ENCODE results near the gene PKIB.

Gene PKIB

DNA sequence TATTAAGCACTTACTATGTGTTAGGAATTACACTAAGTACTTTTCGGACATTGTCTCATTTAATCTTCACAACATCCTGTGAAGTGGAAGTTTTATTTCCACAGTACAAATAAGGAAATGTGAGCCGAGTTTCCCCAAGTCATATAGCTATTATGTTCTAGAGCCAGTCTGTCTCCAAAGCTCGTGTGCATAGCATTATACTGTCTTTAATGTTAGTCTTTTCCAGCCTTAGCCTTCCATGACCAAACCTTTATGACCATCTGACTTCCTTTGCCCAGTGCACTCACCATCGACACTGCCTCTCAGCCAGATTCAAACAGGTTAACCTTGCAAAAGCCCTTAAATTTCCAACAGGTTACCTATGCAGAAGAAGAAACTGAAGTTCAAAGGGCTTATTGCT lies 55.7 kb downstream of the PKIB start:
- FAIRE-seq = no peak
- no peak for TF ChIP-seq POLR2A (IDR thresholded peaks at IDR 0.05; ENCODE audit: low read depth, low read length)
- no peak for DNase-seq (ENCODE audit: insufficient read length, low spot score)

DNA sequence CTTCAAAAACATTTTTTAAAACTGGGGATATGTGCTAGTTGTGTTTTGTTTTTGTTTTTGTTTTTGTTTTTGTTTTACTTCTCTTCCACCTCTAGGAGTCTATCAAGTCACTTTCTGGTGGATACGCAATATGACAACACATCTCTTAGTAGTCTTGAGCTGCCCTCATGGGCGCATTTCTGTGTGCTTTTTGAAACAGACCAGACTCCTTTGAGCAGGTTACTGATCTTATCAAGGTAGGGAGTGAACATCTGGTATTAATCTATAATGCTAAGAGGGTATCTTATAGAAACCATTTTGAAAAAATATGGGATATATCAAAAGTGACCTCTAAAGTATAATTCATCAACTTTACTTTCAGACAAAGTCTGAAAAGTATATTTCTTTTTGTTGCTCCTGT lies 56.2 kb downstream of the PKIB start:
- FAIRE-seq = no peak
- DNase-seq (ENCODE audit: insufficient read length, low spot score) = no peak
- no peak for TF ChIP-seq POLR2A (IDR thresholded peaks at IDR 0.05; ENCODE audit: low read depth, low read length)

DNA sequence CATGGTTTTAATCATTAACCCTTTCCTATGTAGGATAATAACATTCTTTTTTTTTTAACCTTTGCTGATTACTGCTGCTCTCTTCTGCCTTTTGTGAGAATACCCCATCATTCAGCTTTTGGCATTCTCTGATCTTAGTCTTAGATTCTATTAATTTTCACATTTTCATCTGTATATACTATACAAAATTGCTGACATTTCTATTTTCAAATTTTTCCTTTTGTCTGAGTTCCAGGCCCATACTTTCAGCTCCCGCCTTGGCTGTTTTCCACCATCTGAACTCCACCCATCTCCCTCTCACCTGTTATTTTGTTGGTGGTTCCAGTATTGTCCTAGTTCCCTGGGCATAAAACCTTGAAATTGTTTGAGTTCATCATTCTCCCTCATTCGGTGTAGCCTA lies 59.2 kb downstream of the PKIB start:
- no peak for FAIRE-seq
- DNase-seq (ENCODE audit: insufficient read length, low spot score) = no peak
- no peak for TF ChIP-seq POLR2A (IDR thresholded peaks at IDR 0.05; ENCODE audit: low read depth, low read length)

DNA sequence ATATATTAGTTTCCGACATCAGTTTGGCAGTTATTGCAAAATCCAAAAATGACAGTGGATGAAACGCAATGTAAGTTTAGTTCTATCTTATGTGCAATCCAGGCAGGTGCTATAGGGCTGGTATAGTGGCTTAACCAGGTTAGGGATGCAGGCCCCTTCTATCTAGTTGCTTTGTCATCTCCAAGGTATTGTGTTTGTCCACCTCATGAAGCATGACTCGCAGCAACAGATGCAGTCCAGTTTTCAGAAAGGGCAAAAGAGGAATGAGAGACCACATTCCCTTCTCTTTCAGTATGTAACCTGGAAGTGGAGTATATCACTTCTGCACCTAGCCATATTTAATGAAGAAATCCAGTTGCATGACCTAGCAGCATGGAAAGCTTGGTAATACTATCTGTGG lies 59.7 kb downstream of the PKIB start:
- DNase-seq (ENCODE audit: insufficient read length, low spot score) = no peak
- no peak for FAIRE-seq

DNA sequence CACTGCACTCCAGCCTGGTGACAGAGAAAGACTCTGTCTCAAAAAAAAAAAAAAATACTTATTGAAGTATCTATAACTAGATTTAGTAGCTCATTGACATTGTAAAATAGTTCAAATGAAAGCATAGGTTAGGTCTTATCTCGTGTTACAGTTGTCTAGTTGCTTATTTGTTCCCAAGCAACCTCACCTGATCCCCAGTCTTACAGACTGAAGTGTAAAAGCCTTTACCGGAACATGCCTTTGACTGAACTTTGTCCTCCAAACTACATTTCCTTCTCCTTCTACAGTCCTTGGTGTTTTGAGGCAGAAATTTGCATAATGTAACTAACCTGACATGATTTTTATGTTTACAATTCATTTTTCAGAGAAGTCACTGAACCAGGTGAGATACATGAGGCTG lies 61.0 kb downstream of the PKIB start:
- no peak for TF ChIP-seq POLR2A (IDR thresholded peaks at IDR 0.05; ENCODE audit: low read depth, low read length)
- DNase-seq (ENCODE audit: insufficient read length, low spot score) (no peak), FAIRE-seq (no peak)

More for the DNA sequence above, 59.7 kb downstream of the PKIB start:
- no peak for TF ChIP-seq POLR2A (IDR thresholded peaks at IDR 0.05; ENCODE audit: low read depth, low read length)

DNA sequence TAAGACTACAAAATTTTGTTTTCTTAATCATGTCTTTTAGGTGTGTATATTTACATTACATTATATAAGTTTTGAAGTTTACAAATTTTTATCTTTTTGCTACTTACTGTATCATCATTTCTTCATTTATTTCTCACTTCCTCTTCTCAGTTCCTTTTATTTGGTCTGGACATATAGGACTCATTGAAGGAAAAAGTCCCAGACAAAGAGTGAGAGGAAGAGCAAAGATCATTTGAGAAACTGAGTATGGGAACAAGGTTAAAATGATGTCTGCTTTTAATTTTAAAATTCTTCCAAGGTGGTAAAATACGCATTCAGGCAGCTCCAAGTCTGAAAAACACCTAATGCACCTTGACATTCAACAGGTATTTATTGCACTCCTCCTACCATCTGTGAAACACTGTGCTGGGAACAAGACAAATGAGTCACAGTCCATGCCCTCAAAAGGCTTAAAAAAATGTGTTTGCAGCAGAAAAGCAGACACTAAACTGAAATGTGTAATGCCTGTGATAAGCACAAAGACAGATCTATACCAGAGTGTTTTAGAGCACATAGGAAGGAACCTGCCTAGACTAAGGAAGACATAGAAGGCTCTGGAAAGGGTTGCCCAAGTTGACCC lies 63.2 kb downstream of the PKIB start:
- FAIRE-seq (no peak), DNase-seq (ENCODE audit: insufficient read length, low spot score) (no peak)
- TF ChIP-seq POLR2A (IDR thresholded peaks at IDR 0.05; ENCODE audit: low read depth, low read length) = no peak

DNA sequence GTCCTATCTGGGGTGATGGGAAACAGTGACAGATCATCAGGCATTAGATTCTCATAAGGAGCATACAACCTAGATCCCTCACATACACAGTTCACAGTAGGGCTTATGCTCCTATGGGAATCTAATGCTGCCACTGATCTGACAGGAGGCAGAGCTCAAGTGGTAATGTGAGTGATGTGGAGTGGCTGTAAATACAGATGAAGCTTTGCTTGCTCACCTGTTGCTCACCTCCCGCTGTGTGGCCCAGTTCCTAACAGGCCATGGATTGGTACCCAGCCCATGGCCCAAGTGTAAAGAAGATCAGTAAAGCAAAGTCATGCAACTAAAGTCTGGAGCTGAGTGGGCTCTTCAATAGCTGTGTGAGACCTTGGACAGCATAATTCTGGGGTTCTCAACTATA lies 65.9 kb downstream of the PKIB start:
- no peak for DNase-seq (ENCODE audit: insufficient read length, low spot score)
- TF ChIP-seq POLR2A (IDR thresholded peaks at IDR 0.05; ENCODE audit: low read depth, low read length) = no peak
- no peak for FAIRE-seq

DNA sequence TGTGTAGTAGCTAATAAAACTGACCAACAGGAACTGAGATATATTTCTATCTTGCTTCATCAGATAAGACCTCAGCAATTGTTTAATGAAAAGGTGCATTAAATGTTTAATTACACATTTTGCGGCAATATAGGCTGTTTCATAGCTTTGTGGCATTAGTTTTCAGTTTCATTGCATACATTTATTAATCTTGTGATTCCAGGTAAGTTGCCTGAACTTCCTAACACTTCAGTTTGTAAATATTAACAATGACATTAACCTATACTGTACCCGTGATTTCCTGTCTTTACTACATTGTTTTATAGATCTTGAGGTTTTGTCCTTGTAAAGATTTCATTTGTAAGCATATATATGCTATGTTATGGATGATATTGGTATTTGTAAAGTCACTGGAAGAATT lies 66.5 kb downstream of the PKIB start:
- TF ChIP-seq POLR2A (IDR thresholded peaks at IDR 0.05; ENCODE audit: low read depth, low read length) = no peak
- FAIRE-seq = no peak
- no peak for DNase-seq (ENCODE audit: insufficient read length, low spot score)

DNA sequence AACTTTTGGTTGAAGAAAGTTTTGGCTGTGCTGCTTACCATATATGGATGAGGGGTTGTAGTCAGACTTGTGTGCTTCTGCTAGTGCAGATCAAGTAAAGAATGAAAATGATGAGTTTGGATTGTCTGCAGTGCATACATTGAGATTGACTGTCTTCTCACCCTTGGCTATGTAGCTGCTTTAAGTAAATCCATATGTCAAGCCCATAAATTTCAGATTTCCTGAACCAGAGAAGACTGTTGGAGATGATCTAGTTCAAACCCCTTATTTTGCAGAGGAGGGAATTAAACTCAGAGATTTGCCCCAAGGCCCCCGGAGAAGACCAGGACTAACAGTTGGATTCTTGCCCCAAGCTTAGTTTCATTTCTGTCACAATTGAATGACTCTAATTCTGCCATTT lies 67.2 kb downstream of the PKIB start:
- TF ChIP-seq POLR2A (IDR thresholded peaks at IDR 0.05; ENCODE audit: low read depth, low read length) = no peak
- DNase-seq (ENCODE audit: insufficient read length, low spot score) (no peak), FAIRE-seq (no peak)

DNA sequence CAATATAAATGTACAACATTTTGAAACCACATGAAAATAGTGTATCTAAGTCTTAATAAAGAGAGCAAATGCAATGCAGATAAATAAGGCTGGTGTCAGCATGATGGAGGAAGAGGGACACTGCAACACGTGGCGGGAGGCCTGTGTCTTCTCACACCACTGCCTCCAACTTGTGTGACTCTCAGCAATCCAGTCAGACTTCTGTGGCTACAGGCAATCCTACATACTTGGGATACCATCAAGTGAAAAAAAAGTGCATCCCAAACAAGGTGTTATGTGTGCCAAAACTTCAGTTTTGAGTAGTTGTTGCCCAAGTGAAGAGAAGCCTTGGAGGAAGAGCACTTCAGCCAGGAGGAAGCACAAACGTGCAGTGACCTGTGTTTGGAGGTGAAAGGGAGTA lies 68.6 kb downstream of the PKIB start:
- DNase-seq (ENCODE audit: insufficient read length, low spot score) (no peak), FAIRE-seq (no peak)
- TF ChIP-seq POLR2A (IDR thresholded peaks at IDR 0.05; ENCODE audit: low read depth, low read length) = no peak

DNA sequence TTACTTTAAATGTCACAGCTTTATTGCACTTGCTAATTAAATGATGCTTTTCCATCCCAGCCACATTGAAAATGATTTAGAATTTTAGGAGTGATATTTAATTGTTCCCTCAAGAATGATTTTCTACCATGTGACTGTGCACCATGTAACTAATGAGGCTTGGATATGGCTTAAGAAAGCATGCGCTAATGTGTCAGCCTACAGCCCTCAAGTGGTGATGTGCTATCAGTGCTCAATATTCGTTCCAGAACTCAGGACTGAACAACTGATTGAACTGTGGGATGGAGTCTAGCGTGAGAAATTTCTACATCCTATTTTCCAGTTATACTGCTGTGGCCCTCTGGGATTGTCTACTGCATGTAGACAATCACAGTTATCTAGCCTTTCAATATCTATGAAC lies 71.5 kb downstream of the PKIB start:
- FAIRE-seq = no peak
- DNase-seq (ENCODE audit: insufficient read length, low spot score) = no peak
- TF ChIP-seq POLR2A (IDR thresholded peaks at IDR 0.05; ENCODE audit: low read depth, low read length) = no peak

DNA sequence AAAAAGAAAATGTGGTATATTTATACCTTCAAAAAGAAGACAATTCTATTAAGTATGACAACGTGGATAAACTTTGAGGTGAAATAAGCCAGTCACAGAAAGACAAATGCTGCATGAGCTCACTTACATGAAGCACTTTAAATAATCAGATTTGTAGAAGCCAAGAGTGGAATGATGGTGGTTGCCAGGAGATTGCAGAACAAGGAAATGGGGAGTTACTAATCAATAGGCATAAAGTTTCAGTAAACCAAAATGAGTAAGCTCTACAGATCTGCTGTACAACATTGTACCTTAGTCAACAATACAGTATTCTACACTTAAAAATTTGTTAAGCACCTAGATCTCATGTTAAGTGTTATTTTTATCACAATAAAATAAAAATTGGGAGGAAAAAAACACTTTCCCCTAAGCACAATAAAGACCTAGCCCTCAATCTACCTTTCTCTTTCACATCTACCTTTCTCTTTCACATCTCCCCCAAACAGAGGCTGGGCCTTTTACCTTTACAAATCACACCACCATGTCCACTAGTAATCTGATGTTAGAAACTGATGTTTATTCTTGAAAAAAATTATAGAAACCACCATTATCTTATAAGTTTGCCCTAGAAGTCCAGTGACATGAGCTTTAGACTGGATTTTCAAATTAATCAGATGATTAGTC lies 73.9 kb downstream of the PKIB start:
- no peak for TF ChIP-seq POLR2A (IDR thresholded peaks at IDR 0.05; ENCODE audit: low read depth, low read length)
- FAIRE-seq (no peak), DNase-seq (ENCODE audit: insufficient read length, low spot score) (no peak)

DNA sequence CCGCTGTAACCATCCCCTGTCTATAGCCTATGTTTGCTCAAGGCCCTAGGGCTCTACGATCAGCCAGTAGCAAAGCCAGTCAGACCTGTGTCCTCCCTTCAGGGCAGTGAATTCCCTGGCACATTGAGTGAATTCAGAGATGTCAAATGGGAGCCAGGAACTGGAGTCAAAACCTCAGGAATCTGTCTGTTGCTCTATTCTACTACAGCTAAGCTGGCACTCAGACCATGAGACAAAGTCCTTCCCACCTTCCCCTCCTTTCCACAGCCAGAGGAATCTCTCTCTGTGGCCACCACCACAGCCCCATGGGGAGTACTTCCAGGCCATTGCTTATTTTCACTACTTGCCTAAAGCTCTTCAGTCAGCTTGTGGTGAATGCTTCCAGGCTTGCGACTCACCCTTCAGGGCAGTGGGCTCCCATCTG lies 82.0 kb downstream of the PKIB start:
- no peak for TF ChIP-seq POLR2A (IDR thresholded peaks at IDR 0.05; ENCODE audit: low read depth, low read length)
- peak; percentile 53 for FAIRE-seq

DNA sequence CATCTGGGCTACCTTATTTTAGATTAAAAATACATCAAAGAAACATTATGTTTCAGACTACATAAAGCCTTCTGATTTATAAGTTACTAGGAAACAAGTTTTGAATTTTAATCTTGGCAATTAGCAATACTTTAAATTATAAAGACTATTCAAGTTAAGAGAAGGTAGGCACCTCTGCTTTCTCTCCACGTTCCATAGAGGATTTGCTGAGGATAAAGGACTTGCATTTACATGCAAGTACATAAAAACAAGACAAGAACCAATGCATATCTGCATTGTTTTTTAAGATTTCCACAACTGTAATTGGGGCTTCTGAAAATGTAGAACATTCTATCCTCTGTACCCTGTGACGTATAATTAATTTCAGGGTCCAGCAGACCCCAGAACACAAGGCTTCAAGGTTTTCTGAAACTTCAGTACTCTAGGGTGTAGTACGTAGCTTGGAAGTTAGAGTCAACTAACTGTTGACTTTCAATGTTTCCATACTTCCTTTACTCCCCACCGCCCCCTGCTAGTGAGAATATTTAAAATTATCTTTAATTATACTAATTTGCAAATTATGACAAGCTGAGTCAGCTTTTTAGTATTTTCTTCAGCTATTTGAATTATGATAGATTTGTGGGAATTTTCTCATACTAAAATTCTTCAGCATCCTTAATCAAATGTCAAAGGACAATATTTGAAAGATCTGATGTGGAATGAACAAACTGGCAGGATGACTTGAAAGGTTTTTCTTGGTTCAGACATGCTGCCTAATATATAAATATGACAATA lies 82.8 kb downstream of the PKIB start:
- FAIRE-seq = no peak
- no peak for DNase-seq (ENCODE audit: insufficient read length, low spot score)
- no peak for TF ChIP-seq POLR2A (IDR thresholded peaks at IDR 0.05; ENCODE audit: low read depth, low read length)

More for the DNA sequence above, 82.0 kb downstream of the PKIB start:
- no peak for DNase-seq (ENCODE audit: insufficient read length, low spot score)

DNA sequence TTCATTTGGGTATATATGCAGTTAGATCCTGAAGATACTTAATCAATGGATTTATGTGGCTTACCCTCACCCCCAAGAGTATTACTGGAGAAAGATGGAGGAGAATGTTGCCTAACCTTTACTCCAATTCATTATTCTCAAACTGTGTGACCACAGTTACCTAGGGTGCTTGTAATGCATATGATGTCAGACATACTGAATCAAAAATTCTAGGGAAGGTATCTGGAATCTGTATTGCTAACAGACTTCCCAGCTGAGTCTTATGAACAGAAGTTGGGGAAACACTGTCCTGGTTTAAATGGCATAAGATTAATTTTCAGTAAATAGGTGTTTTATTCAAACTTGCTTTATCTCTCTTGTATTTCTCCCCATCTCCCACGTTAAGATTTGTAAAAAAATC lies 83.9 kb downstream of the PKIB start:
- FAIRE-seq (no peak), DNase-seq (ENCODE audit: insufficient read length, low spot score) (no peak)

More for the DNA sequence above, 83.9 kb downstream of the PKIB start:
- TF ChIP-seq POLR2A (IDR thresholded peaks at IDR 0.05; ENCODE audit: low read depth, low read length) = no peak
